HG02610 (cell line): Measurements from ENCODE around the gene SDF4.

Source experiments
- ATAC-seq: cut with Tn5 transposase; IDR thresholded peaks from one replicate; pipeline ENCODE4 v1.9.1; 2021; ENCODE audit warnings: mild to moderate bottlenecking, moderate library complexity; ENCODE audit not compliant: unreplicated experiment

Gene SDF4

GRCh38 chr1:1242461-1243265, 10.9 kb upstream of the SDF4 start:
- ATAC-seq: no peak

- no peak for ATAC-seq
Observed at GRCh38 chr1:1241588-1242219, 9.9 kb upstream of the SDF4 start.

GRCh38 chr1:1240822-1241587, 9.2 kb upstream of the SDF4 start:
- no peak for ATAC-seq

GRCh38 chr1:1240348-1240732, 8.5 kb upstream of the SDF4 start:
- no peak for ATAC-seq

GRCh38 chr1:1239614-1240347, 8.0 kb upstream of the SDF4 start:
- ATAC-seq: no peak

GRCh38 chr1:1239227-1239613, 7.4 kb upstream of the SDF4 start:
- no peak for ATAC-seq

GRCh38 chr1:1238702-1239178, 6.9 kb upstream of the SDF4 start:
- ATAC-seq: no peak

- ATAC-seq: no peak
Observed at GRCh38 chr1:1237874-1238701, 6.3 kb upstream of the SDF4 start.

GRCh38 chr1:1236945-1237873, 5.4 kb upstream of the SDF4 start:
- ATAC-seq: no peak

- no peak for ATAC-seq
Observed at GRCh38 chr1:1236176-1236763, 4.5 kb upstream of the SDF4 start.

GRCh38 chr1:1235016-1235744, 3.4 kb upstream of the SDF4 start:
- ATAC-seq: no peak

- ATAC-seq: no peak
Observed at GRCh38 chr1:1234180-1234808, 2.5 kb upstream of the SDF4 start.

- ATAC-seq: no peak
Observed at GRCh38 chr1:1233567-1233892, 1.7 kb upstream of the SDF4 start.

- no peak for ATAC-seq
Observed at GRCh38 chr1:1232796-1233566, 1.2 kb upstream of the SDF4 start.

GRCh38 chr1:1232208-1232795, 501 bp upstream of the SDF4 start, which contains the start of gene B3GALT6:
Gene B3GALT6 (plus strand): TSS chr1:1232237. CDS start chr1:1232279, 42 bp downstream.
- no peak for ATAC-seq

- ATAC-seq: no peak
Observed at GRCh38 chr1:1230656-1231399, 973 bp downstream of the SDF4 start.
